C4-2B (cell line): ENCODE measurements around the gene STX7.

Experiments used
- H3K27ac ChIP-seq: fragments of 450-650 bp; 2 replicates; pipeline ENCODE4 v1.5.1; 2017
- ZFX ChIP-seq: fragments of 450-650 bp; IDR thresholded peaks from 2 replicates; pipeline ENCODE4 v1.6.1; 2017
- TF ChIP-seq, protein P1 (sequence below): fragments of 450-650 bp; conservative IDR thresholded peaks from 2 replicates; pipeline ENCODE4 v1.5.1; 2017; ENCODE audit warnings: mild to moderate bottlenecking

STX7 gene

DNA sequence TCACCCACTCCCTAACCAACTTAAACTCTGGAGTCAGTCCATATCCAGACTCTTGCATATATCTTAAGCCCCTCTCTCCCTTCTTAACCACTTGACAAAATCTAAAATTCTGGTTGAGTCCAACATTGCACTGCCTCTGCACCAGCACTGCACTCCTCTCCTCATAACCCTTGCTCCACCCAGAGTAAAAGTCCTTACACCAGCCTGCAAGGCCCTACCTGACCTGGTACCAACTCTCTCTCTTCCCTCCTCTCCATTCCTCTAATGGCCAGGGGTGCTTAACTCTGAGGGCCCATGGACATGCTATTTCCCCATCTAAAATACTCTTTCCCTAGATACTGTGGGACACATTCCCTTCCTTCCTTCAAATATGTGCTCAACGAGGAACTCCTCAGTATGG is 21.0 kb downstream of the STX7 start:
- no peak overlapping the region for H3K27ac ChIP-seq
- TF ChIP-seq, protein P1, sequence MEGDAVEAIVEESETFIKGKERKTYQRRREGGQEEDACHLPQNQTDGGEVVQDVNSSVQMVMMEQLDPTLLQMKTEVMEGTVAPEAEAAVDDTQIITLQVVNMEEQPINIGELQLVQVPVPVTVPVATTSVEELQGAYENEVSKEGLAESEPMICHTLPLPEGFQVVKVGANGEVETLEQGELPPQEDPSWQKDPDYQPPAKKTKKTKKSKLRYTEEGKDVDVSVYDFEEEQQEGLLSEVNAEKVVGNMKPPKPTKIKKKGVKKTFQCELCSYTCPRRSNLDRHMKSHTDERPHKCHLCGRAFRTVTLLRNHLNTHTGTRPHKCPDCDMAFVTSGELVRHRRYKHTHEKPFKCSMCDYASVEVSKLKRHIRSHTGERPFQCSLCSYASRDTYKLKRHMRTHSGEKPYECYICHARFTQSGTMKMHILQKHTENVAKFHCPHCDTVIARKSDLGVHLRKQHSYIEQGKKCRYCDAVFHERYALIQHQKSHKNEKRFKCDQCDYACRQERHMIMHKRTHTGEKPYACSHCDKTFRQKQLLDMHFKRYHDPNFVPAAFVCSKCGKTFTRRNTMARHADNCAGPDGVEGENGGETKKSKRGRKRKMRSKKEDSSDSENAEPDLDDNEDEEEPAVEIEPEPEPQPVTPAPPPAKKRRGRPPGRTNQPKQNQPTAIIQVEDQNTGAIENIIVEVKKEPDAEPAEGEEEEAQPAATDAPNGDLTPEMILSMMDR: no peak
- TF ChIP-seq ZFX: no peak

DNA sequence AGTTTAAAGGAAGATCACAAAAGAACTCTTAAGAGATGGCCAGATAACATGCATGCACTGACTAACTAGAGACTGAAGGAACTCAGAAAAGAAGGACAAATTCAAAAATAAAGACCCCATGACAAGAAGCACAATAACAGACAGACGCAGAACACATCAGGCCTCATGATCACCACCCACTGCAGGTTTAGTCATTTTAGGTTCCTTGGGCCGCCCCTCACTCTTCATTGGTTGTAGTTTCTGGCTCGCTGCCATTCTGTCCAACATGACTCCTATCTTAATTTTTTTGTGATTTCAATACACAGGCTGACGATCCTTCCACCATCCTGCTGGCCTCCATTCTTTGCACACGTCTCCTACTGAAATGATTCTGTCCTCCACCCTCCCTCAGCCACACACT is 21.6 kb downstream of the STX7 start:
- H3K27ac ChIP-seq: no peak overlapping the region
- no peak for TF ChIP-seq ZFX
- TF ChIP-seq, protein P1: no peak

DNA sequence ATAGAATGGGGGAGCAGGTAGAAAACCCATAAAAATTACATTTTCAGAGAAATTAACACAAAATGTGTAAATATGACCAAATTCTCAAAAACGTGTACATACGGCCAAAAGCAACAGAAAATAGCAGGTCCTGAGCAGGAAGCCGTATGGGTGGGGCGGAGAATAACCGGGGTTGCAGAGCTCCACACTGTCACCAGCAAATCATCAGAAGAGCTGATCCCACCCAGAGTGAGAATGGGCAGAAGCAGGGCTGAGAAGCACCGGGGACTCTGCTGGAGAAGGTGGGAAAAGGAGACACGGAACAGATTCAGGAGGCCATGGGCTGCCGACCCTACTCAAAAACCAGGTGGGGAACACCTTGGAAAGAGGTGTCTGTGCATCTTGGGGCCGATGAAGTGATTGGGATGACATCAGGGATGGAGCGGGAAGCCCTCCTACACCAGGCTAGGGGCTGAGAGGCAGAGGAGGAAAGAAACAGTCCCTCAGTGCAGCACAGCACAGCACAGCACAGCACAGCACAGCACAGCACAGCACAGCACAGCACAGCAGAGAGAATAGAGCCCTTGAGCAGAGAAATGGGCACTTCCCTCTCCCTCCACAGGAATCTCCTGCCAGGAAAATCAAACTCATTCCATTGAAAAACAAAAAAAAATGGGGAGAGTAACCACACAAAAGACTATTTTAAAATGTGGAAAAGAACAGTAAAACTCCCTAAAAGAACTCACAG is 22.3 kb downstream of the STX7 start:
- TF ChIP-seq, protein P1: no peak
- no peak for TF ChIP-seq ZFX
- H3K27ac ChIP-seq: no peak overlapping the region

DNA sequence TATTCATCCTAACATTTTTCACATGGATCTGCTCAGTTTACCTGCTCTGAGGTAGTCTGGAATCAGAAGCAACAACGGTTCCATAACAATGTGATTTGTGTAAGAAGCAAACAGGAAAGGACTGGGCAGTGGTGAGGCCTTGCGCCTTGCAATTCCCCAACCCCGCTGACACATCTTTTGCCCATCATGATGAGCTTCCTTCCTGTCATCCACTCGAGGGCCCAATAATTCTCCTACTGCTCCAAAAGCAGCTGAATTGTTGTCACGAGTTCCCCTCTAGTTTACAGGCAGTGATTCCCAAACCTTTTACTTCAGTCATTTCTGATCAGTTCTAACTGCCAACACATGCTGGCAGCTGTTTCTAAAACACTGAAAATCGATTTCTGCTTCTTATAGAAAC is 22.9 kb downstream of the STX7 start:
- TF ChIP-seq, protein P1: no peak
- no peak for TF ChIP-seq ZFX
- H3K27ac ChIP-seq: no peak overlapping the region

DNA sequence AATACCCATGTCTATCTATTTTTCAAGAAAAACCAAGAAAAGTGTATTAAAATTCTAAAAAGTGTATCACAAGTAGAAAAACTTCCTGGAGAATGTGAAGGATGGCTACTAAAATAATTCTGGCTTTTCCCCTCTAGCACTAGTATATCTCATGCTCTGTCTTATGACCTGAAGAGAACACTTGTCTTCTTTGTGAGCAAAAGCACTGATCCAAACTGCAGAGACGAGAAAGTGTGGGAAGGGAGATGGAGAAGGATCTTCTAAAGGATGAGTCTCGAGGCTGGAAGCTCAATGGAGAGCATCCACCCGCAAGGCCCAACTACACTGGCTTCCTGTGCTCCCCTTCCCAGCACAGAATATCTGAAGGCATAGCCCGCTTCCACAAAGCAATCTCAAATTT is 23.5 kb downstream of the STX7 start:
- no peak overlapping the region for H3K27ac ChIP-seq
- TF ChIP-seq ZFX: no peak
- TF ChIP-seq, protein P1: no peak

DNA sequence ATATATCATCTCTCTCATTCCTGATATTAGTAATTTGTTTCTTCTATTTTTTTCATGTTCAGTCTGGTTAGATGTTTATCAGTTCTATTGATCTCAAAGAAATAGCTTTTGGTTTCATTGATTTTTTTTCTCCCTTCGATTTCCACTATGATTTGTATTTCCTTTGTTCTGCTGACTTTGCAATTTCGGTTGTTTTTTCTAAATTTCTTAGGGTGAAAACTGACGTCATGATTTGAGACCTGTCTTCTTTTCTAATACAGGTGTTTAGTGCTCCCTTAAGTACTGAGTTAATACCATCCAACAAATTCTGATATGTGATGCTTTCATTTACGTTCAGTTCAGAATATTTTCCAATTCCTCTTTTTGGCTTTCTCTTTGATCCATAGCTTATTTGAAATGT is 25.2 kb downstream of the STX7 start:
- no peak overlapping the region for H3K27ac ChIP-seq
- TF ChIP-seq ZFX: no peak
- TF ChIP-seq, protein P1: no peak

DNA sequence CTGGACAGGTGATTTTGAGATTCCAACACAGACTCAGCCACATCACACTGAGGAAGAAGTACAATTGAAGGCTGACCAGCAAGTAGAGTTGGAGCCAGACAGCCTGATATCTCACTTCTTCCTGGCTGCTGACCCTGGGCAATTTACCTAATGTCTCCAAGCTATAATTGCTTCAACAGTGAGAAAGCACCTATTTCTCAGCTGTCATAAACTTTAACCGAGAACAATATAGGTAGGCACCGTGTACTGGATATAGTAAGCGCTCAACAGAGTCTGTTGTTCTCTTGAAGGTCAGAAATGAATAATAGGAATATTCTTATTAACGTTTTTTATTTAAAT is 28.3 kb downstream of the STX7 start:
- no peak overlapping the region for H3K27ac ChIP-seq
- TF ChIP-seq ZFX: no peak
- TF ChIP-seq, protein P1: no peak
